HG03108 (cell line): ENCODE measurements around the gene RUFY2.
"Not testable (repeated sequence)": the region's sequence is repeated elsewhere in the genome, so short reads cannot be mapped to it uniquely, and the experiment has no call there.

ENCODE experiments used
- ATAC-seq: cut with Tn5 transposase; IDR thresholded peaks from one replicate; pipeline ENCODE4 v1.9.1; 2021; ENCODE audit warnings: moderate library complexity; ENCODE audit not compliant: unreplicated experiment

The RUFY2 gene

GRCh38 chr10:68406815-68407548 lies at the start of gene RUFY2:
RUFY2 (minus strand) TSS chr10:68407277; CDS start chr10:68407189, 88 bp downstream.
- peak; percentile 93 for ATAC-seq

GRCh38 chr10:68449698-68450097 lies 42.6 kb upstream of the RUFY2 start:
- not testable (repeated sequence) for ATAC-seq

GRCh38 chr10:68446179-68446578 lies 39.1 kb upstream of the RUFY2 start:
- ATAC-seq, result no peak

- no peak for ATAC-seq
Observed at GRCh38 chr10:68442971-68443370, 35.9 kb upstream of the RUFY2 start.

GRCh38 chr10:68440898-68441297 lies 33.8 kb upstream of the RUFY2 start:
- no peak for ATAC-seq

- ATAC-seq, result no peak
Observed at GRCh38 chr10:68435803-68436202, 28.7 kb upstream of the RUFY2 start.

GRCh38 chr10:68434657-68435056 lies 27.6 kb upstream of the RUFY2 start:
- ATAC-seq, result no peak

GRCh38 chr10:68428396-68429104 lies 21.5 kb upstream of the RUFY2 start:
- ATAC-seq, result no peak

GRCh38 chr10:68424454-68425014 lies 17.5 kb upstream of the RUFY2 start:
- no peak for ATAC-seq

- no peak for ATAC-seq
Observed at GRCh38 chr10:68423522-68423921, 16.4 kb upstream of the RUFY2 start.

- ATAC-seq, result no peak
Observed at GRCh38 chr10:68419376-68419775, 12.3 kb upstream of the RUFY2 start.

GRCh38 chr10:68408898-68409518 lies 1.9 kb upstream of the RUFY2 start:
- ATAC-seq, result no peak

- ATAC-seq, result peak; percentile 30
Observed at GRCh38 chr10:68406111-68406814, 814 bp downstream of the RUFY2 start.

GRCh38 chr10:68403701-68404100 lies 3.4 kb downstream of the RUFY2 start:
- ATAC-seq, result no peak

GRCh38 chr10:68402276-68402675 lies 4.8 kb downstream of the RUFY2 start:
- ATAC-seq, result no peak

- ATAC-seq, result no peak
Observed at GRCh38 chr10:68397005-68397404, 10.1 kb downstream of the RUFY2 start.

- ATAC-seq, result no peak
Observed at GRCh38 chr10:68385740-68386139, 21.3 kb downstream of the RUFY2 start.

- no peak for ATAC-seq
Observed at GRCh38 chr10:68371604-68372003, 35.5 kb downstream of the RUFY2 start.

- no peak for ATAC-seq
Observed at GRCh38 chr10:68367121-68367520, 40.0 kb downstream of the RUFY2 start.

GRCh38 chr10:68366600-68366999 lies 40.5 kb downstream of the RUFY2 start:
- ATAC-seq, result no peak

- no peak for ATAC-seq
Observed at GRCh38 chr10:68365611-68366010, 41.5 kb downstream of the RUFY2 start.
